EL (cell line): ENCODE results near the gene SRF.

ENCODE experiments used
- DNase-seq: peaks from one replicate; pipeline ENCODE4 v3.0.0-alpha.2; 2016

Gene SRF

DNA sequence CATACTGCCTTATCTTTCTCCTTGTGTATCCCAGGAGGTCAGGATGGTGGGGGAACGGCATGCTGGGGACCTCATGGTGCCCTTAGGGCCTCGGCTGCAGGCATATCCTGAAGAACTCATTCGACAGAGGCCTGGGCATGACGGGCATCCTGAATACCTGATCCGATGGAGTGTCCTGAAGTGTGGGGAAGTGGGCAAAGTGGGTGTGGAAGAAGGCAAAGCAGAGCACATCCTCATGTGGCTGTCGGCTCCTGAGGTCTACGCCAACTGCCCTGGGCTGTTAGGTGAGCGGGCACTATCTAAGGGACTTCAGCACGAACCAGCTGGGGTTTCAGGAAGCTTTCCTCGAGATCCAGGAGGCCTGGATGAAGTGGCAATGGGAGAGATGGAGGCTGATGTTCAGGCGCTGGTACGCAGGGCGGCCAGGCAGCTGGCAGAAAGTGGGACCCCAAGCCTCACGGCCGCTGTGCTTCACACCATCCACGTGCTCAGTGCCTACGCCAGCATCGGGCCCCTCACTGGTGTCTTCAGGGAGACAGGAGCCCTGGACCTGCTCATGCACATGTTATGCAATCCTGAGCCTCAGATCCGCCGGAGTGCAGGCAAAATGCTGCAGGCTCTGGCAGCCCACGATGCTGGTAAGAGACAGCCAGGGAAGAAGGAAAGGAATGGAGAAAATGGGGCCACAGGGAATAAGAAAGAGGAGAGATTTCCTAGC, 13.4 kb downstream of the SRF start:
- no peak for DNase-seq

GRCh38 chr6:43185391-43185985, 14.4 kb downstream of the SRF start:
- DNase-seq = no peak

- DNase-seq = no peak
These were observed 14.9 kb downstream of the SRF start for GRCh38 chr6:43186019-43186418.

GRCh38 chr6:43186706-43187105, 15.6 kb downstream of the SRF start:
- no peak for DNase-seq

- no peak for DNase-seq
These were observed 16.8 kb downstream of the SRF start for GRCh38 chr6:43187821-43188220.

GRCh38 chr6:43188426-43188825, 17.4 kb downstream of the SRF start:
- no peak for DNase-seq

- no peak for DNase-seq
These were observed 18.8 kb downstream of the SRF start for GRCh38 chr6:43189776-43190304.

DNA sequence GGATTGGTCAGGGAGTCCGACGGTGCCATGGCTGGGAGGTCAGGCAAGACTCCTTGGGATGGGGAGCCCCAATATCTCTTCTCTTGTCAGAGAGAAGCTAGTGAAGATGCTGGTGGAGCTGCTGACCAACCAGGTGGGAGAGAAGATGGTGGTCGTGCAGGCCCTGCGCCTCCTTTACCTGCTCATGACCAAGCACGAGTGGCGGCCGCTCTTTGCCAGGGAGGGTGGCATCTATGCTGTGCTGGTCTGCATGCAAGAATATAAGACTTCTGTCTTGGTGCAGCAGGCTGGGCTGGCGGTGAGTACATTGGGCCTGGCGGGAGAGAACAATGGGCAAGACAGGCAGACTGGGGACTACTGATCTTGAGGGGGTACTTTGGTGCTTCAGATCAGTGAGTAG, 21.8 kb downstream of the SRF start:
- no peak for DNase-seq

- no peak for DNase-seq
These were observed 22.9 kb downstream of the SRF start for GRCh38 chr6:43193929-43194328.

- DNase-seq = no peak
These were observed 25.3 kb downstream of the SRF start for GRCh38 chr6:43196337-43196736.

DNA sequence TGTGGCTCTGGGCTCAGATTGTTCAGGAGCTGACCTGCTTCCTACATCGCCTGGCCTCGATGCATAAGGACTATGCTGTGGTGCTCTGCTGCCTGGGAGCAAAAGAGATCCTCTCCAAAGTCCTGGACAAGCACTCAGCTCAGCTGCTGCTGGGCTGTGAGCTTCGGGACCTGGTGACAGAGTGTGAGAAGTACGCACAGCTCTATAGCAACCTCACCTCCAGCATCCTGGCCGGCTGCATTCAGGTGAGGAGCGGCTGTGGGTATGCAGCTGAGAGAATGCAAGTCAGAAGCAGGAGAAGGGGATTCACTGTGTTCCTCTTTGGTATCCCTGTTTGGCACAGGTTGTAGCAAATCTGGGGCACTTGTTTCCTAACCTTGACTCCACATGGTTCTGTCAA, 28.8 kb downstream of the SRF start:
- no peak for DNase-seq

- no peak for DNase-seq
These were observed 29.5 kb downstream of the SRF start for GRCh38 chr6:43200541-43200940.

- no peak for DNase-seq
These were observed 31.4 kb downstream of the SRF start for GRCh38 chr6:43202451-43202850.

- no peak for DNase-seq
These were observed 32.1 kb downstream of the SRF start for GRCh38 chr6:43203029-43203717.

DNA sequence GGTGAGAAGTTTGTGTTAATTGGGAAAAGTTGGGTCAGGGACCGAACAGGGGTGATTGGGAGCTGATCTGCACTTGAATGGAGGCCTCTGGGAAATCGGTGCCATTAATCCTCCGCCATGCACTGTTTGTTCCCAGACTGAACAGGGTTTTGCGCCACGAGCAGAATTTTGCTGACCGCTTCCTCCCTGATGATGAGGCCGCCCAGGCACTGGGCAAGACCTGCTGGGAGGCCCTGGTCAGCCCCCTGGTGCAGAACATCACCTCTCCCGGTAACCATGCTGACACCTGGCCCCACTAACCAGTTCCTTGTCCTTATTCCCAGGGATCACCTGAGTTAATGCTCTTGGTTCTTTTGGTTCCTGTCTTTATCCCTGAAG, 32.6 kb downstream of the SRF start:
- DNase-seq = no peak

- no peak for DNase-seq
These were observed 33.4 kb downstream of the SRF start for GRCh38 chr6:43204271-43205105.

- DNase-seq = no peak
These were observed 34.8 kb downstream of the SRF start for GRCh38 chr6:43205849-43206248.

- no peak for DNase-seq
These were observed 36.2 kb downstream of the SRF start for GRCh38 chr6:43207286-43207685.

DNA sequence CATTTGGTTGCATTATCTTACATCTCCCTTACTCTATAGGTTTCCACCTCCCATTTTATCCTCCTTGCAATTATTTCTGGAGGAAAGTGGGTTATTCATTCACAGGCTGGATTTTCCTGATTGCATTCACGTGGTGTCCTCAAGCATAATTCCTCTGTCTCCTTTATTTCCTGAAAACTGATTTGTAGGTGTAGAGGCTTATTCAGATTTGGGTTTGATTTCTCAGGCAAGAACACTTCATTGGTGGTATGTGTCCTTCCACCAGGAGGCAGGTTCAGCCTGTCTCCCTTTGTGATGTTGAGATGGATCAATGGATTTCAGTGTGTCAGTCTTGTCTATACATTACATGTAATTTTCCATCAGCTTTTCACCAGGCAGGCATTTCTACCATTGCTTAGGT, 40.9 kb downstream of the SRF start:
- no peak for DNase-seq

GRCh38 chr6:43213431-43213830, 42.4 kb downstream of the SRF start:
- no peak for DNase-seq

DNA sequence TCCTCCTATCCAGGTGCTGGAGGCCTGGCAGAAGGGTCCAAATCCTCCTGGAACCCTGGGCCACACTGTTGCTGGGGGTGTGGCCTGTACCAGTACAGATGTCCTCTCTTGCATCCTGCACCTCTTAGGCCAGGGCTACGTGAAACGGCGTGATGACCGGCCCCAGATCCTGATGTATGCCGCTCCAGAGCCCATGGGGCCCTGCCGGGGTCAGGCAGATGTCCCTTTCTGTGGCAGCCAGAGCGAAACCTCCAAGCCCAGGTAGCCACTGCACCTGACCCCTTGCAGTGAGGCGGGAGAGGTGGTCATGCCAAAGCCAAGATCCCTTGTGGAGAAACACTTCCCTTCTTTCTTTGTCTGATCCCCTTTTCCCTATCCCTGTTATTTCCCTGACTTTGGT, 44.0 kb downstream of the SRF start:
- DNase-seq = no peak

DNA sequence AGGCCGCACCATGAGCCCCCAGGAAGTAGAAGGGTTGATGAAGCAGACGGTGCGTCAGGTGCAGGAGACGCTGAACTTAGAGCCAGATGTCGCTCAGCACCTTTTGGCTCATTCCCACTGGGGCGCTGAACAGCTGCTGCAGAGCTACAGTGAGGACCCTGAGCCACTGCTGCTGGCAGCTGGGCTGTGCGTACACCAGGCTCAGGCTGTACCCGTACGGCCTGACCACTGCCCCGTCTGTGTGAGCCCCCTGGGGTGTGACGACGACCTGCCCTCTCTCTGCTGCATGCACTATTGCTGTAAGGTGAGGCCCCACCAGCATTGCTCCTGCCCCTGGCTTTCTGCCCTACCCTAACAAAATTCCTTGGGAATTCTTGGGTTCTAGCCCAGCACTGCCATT, 45.1 kb downstream of the SRF start:
- DNase-seq = no peak

DNA sequence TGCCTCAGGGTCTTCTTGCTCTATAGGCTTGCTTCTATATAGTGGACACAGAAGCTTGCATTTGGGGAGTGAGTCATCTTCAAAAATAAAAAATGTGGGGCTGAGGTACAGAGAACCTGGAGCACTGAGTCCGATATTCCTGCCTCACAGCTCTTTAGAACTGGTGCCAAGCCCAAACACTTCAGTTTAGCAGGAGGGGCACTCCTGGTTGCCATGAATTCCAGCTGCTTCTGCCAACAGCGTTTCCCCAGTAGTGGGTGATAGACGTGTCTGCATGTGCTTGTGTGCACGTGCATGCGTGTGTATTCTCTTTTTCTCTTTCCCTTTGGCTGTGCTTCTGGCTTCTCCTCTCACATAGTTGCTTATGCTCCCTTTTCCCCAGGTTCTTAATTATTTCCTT, 46.3 kb downstream of the SRF start:
- no peak for DNase-seq
